ENCODE measurements around the gene RPRD2. TPM values are rescaled to one million over a fixed set of nuclear protein-coding genes. Genes with fewer than 3 reads are reported as not detected.

RPRD2 gene
- total and polyA plus RNA-seq, 2 experiments from 2014 or later, result 16.8 to 20.4 TPM

DNA sequence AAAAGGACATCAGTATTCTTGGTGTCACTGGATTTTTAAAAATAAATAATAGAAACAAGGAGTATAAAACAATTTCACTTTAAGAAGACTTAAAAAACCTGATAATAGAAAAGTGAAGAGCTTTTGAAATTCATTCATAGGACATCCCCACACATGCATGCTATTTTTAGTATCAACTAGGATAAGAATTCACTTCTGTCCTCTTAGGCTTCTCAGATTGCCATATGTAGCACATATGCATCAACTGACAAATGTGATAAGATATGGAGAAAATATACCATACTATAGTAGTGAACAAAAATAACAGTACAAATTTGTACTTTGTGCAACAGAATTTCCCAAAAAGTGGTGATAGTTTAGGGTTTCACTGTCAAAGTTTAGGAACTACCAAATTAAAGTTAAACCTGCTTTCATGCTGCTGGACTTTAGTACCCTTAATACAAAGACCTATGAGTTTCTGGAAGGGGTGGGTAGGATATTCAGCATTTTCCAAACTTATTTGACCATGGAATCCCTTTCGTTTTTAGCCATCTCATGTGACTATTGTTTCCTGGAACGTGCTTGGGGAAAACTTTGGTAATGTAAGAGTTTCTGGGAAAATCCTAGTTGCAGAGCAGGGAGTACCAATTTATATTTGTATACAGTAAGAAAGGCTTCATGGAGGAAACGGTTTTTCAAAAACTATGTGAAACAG is 19.8 kb downstream of the RPRD2 start:
- no peaks in the 10 kb centered on the region for H3K9me2 ChIP-seq (ENCODE audit: insufficient read depth)
- H3K27ac Mint-ChIP-seq, result no peak overlapping the region
- no peaks in the 10 kb centered on the region for H3K27me3 ChIP-seq (ENCODE audit: insufficient read depth)
- no peak overlapping the region for H3K4me2 ChIP-seq
- H3F3A ChIP-seq (replicated peaks; ENCODE audit: low read depth), result no peaks in the 10 kb centered on the region
- no peaks in the 10 kb centered on the region for H3K36me3 Mint-ChIP-seq (ENCODE audit: low read depth)
- DNase-seq (ENCODE audit: low spot score), result no peak
- H2AFZ ChIP-seq, result no peak overlapping the region
- no peak overlapping the region for H3K4me3 Mint-ChIP-seq
- H3K4me1 ChIP-seq (ENCODE audit: insufficient read depth), result no peaks in the 10 kb centered on the region
- no peaks in the 10 kb centered on the region for H3K9me3 Mint-ChIP-seq
- TF ChIP-seq, protein P1, sequence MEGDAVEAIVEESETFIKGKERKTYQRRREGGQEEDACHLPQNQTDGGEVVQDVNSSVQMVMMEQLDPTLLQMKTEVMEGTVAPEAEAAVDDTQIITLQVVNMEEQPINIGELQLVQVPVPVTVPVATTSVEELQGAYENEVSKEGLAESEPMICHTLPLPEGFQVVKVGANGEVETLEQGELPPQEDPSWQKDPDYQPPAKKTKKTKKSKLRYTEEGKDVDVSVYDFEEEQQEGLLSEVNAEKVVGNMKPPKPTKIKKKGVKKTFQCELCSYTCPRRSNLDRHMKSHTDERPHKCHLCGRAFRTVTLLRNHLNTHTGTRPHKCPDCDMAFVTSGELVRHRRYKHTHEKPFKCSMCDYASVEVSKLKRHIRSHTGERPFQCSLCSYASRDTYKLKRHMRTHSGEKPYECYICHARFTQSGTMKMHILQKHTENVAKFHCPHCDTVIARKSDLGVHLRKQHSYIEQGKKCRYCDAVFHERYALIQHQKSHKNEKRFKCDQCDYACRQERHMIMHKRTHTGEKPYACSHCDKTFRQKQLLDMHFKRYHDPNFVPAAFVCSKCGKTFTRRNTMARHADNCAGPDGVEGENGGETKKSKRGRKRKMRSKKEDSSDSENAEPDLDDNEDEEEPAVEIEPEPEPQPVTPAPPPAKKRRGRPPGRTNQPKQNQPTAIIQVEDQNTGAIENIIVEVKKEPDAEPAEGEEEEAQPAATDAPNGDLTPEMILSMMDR (conservative IDR thresholded peaks at IDR 0.05; ENCODE audit: low read depth in 2 of 2), result no peak
- TF ChIP-seq JUNB (IDR thresholded peaks at IDR 0.05; ENCODE audit: unreplicated experiment) (no peak), EZH2phosphoT487 (IDR thresholded peaks at IDR 0.05; ENCODE audit: unreplicated experiment) (no peak), POLR2AphosphoS5 (IDR thresholded peaks at IDR 0.05; ENCODE audit: low read depth) (no peak), ZNF114 (CRISPR knock-in tag; IDR thresholded peaks at IDR 0.05) (no peak), STAT1 (IDR thresholded peaks at IDR 0.05; ENCODE audit: unreplicated experiment) (no peak), CREB1 (CRISPR knock-in tag; IDR thresholded peaks at IDR 0.05; ENCODE audit: low read depth) (no peak), EZH2 (IDR thresholded peaks at IDR 0.05; ENCODE audit: low read depth, unreplicated experiment) (no peak), ZNF331 (CRISPR knock-in tag; IDR thresholded peaks at IDR 0.05; ENCODE audit: low read depth) (no peak), NANOG (IDR thresholded peaks at IDR 0.05; ENCODE audit: borderline replicate concordance) (no peak)
- TF ChIP-seq, protein P2, sequence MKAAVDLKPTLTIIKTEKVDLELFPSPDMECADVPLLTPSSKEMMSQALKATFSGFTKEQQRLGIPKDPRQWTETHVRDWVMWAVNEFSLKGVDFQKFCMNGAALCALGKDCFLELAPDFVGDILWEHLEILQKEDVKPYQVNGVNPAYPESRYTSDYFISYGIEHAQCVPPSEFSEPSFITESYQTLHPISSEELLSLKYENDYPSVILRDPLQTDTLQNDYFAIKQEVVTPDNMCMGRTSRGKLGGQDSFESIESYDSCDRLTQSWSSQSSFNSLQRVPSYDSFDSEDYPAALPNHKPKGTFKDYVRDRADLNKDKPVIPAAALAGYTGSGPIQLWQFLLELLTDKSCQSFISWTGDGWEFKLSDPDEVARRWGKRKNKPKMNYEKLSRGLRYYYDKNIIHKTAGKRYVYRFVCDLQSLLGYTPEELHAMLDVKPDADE (IDR thresholded peaks at IDR 0.05), result no peak
- TF ChIP-seq, protein P3, sequence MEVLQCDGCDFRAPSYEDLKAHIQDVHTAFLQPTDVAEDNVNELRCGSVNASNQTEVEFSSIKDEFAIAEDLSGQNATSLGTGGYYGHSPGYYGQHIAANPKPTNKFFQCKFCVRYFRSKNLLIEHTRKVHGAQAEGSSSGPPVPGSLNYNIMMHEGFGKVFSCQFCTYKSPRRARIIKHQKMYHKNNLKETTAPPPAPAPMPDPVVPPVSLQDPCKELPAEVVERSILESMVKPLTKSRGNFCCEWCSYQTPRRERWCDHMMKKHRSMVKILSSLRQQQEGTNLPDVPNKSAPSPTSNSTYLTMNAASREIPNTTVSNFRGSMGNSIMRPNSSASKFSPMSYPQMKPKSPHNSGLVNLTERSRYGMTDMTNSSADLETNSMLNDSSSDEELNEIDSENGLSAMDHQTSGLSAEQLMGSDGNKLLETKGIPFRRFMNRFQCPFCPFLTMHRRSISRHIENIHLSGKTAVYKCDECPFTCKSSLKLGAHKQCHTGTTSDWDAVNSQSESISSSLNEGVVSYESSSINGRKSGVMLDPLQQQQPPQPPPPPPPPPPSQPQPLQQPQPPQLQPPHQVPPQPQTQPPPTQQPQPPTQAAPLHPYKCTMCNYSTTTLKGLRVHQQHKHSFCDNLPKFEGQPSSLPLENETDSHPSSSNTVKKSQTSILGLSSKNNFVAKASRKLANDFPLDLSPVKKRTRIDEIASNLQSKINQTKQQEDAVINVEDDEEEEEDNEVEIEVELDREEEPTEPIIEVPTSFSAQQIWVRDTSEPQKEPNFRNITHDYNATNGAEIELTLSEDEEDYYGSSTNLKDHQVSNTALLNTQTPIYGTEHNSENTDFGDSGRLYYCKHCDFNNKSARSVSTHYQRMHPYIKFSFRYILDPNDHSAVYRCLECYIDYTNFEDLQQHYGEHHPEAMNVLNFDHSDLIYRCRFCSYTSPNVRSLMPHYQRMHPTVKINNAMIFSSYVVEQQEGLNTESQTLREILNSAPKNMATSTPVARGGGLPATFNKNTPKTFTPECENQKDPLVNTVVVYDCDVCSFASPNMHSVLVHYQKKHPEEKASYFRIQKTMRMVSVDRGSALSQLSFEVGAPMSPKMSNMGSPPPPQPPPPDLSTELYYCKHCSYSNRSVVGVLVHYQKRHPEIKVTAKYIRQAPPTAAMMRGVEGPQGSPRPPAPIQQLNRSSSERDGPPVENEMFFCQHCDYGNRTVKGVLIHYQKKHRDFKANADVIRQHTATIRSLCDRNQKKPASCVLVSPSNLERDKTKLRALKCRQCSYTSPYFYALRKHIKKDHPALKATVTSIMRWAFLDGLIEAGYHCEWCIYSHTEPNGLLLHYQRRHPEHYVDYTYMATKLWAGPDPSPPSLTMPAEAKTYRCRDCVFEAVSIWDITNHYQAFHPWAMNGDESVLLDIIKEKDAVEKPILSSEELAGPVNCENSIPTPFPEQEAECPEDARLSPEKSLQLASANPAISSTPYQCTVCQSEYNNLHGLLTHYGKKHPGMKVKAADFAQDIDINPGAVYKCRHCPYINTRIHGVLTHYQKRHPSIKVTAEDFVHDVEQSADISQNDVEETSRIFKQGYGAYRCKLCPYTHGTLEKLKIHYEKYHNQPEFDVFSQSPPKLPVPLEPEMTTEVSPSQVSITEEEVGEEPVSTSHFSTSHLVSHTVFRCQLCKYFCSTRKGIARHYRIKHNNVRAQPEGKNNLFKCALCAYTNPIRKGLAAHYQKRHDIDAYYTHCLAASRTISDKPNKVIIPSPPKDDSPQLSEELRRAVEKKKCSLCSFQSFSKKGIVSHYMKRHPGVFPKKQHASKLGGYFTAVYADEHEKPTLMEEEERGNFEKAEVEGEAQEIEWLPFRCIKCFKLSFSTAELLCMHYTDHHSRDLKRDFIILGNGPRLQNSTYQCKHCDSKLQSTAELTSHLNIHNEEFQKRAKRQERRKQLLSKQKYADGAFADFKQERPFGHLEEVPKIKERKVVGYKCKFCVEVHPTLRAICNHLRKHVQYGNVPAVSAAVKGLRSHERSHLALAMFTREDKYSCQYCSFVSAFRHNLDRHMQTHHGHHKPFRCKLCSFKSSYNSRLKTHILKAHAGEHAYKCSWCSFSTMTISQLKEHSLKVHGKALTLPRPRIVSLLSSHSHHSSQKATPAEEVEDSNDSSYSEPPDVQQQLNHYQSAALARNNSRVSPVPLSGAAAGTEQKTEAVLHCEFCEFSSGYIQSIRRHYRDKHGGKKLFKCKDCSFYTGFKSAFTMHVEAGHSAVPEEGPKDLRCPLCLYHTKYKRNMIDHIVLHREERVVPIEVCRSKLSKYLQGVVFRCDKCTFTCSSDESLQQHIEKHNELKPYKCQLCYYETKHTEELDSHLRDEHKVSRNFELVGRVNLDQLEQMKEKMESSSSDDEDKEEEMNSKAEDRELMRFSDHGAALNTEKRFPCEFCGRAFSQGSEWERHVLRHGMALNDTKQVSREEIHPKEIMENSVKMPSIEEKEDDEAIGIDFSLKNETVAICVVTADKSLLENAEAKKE (CRISPR knock-in tag; IDR thresholded peaks at IDR 0.05), result no peak
- TF ChIP-seq, protein P4, sequence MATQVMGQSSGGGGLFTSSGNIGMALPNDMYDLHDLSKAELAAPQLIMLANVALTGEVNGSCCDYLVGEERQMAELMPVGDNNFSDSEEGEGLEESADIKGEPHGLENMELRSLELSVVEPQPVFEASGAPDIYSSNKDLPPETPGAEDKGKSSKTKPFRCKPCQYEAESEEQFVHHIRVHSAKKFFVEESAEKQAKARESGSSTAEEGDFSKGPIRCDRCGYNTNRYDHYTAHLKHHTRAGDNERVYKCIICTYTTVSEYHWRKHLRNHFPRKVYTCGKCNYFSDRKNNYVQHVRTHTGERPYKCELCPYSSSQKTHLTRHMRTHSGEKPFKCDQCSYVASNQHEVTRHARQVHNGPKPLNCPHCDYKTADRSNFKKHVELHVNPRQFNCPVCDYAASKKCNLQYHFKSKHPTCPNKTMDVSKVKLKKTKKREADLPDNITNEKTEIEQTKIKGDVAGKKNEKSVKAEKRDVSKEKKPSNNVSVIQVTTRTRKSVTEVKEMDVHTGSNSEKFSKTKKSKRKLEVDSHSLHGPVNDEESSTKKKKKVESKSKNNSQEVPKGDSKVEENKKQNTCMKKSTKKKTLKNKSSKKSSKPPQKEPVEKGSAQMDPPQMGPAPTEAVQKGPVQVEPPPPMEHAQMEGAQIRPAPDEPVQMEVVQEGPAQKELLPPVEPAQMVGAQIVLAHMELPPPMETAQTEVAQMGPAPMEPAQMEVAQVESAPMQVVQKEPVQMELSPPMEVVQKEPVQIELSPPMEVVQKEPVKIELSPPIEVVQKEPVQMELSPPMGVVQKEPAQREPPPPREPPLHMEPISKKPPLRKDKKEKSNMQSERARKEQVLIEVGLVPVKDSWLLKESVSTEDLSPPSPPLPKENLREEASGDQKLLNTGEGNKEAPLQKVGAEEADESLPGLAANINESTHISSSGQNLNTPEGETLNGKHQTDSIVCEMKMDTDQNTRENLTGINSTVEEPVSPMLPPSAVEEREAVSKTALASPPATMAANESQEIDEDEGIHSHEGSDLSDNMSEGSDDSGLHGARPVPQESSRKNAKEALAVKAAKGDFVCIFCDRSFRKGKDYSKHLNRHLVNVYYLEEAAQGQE (IDR thresholded peaks at IDR 0.05; ENCODE audit: unreplicated experiment), result no peak
- no peak overlapping the region for H3K27ac ChIP-seq (ENCODE audit: low read depth)
- H3K36me3 ChIP-seq (ENCODE audit: insufficient read depth), result no peaks in the 10 kb centered on the region
- H3K4me1 Mint-ChIP-seq, result peaks cover 2% of the 10 kb centered on the region; the same call in 2 of the 3 replicates
- H3K79me2 ChIP-seq (replicated peaks; ENCODE audit: insufficient read depth), result peaks cover 98% of the 10 kb centered on the region
- no peak overlapping the region for H3K4me3 ChIP-seq
- peaks cover 2% of the 10 kb centered on the region for H3K27me3 Mint-ChIP-seq (ENCODE audit: insufficient read depth, low read depth, poor library complexity)
- no peak for ATAC-seq
- H4K20me1 ChIP-seq (replicated peaks; ENCODE audit: insufficient read depth), result peaks cover 46% of the 10 kb centered on the region
